NB4 (cell line): ENCODE results near the gene TTLL1.
"Not testable (repeated sequence)": the region's sequence is repeated elsewhere in the genome, so short reads cannot be mapped to it uniquely, and the experiment has no call there.

Source experiments
- DNase-seq: peaks from one replicate; pipeline ENCODE4 v3.0.0; 2010; ENCODE audit warnings: low read depth
- H3K4me3 ChIP-seq: one replicate; pipeline ENCODE4 v1.5.1; 2011; ENCODE audit warnings: mild to moderate bottlenecking, low read depth, low read length, moderate library complexity
- MYC ChIP-seq: IDR thresholded peaks from 2 replicates; pipeline ENCODE4 v1.6.1; 2011; ENCODE audit warnings: low read depth, low read length
- POLR2A ChIP-seq: IDR thresholded peaks from 2 replicates; pipeline ENCODE4 v1.6.1; 2011; ENCODE audit warnings: mild to moderate bottlenecking; ENCODE audit not compliant: insufficient read length; ENCODE audit errors: extremely low read depth
- TF ChIP-seq, protein P1 (sequence below): IDR thresholded peaks from 2 replicates; pipeline ENCODE4 v1.6.1; 2011; ENCODE audit warnings: low read depth, low read length
- TF ChIP-seq, protein P2 (sequence below): IDR thresholded peaks from one replicate; pipeline ENCODE4 v1.5.1; 2012; ENCODE audit warnings: low read depth, low read length

The TTLL1 gene

DNA sequence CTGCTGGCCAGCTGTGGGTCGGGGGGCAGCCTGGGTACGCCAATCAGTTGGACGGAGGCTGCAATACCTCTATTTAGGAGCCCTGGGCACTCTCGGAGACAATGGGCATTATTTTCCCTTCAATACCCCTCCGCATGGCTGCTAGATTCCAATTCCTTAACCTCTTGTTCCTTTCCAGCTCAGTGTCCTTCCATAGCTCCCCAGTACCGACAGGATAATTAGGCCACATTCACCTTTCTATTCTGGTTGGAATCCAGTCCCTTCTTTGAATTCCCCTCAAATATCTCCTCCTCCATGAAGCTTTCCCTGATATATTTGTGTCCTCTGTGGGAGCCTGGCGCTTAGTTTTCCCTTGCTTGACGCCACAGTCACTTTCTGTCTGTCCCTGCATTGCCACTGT, 17.1 kb upstream of the TTLL1 start:
- no peak for TF ChIP-seq POLR2A
- no peak for DNase-seq

DNA sequence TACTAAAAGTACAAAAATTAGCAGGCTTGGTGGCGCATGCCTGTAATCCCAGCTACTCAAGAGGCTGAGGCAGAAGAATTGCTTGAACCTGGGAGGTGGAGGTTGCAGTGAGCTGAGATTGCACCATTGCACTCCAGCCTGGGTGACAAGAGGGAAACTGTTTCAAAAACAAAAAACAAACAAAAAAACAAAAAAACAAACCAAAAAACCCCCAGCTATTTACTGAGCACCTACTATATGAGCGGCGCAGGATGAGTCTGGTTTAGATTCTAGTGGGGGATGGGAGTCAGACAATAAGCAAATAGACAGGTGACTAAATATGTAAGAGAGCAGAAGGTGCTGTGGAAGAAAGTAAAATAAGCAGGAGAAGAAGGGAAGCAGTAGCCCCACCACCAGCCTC, 15.8 kb upstream of the TTLL1 start:
- H3K4me3 ChIP-seq, DNase-seq: not testable (repeated sequence)

More for the DNA sequence above, 17.1 kb upstream of the TTLL1 start:
- no peak overlapping the region for H3K4me3 ChIP-seq

DNA sequence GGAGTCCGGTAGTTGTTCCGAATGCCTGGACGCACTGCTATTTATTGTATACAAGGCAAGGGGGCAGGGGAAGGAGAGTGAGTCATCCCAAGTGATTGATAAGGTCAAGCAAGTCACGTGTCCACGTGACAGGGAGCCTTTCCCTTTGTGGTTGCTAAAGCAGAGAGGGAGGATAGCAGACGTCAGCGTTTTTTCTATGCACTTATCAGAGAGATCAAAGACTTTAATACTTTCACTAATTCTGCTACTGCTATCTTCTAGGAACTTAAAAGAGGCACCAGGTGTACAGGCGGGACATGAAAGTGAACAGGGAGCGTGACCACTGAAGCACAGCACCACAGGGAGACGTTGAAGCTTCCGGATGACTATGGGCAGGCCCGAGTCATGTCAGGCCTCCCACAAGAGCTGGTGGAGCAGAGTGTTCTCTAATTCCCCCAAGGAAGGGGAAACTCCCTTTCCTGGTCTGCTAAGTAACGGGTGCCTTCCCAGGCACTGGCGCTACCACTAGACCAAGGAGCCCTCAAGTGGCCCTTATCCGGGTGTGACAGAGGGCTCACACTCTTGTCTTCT, 14.9 kb upstream of the TTLL1 start:
- peak overlapping the region; percentile 17 for H3K4me3 ChIP-seq
- peak; percentile 84 for DNase-seq
- TF ChIP-seq, protein P1, sequence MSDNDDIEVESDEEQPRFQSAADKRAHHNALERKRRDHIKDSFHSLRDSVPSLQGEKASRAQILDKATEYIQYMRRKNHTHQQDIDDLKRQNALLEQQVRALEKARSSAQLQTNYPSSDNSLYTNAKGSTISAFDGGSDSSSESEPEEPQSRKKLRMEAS, result peak; percentile 69

DNA sequence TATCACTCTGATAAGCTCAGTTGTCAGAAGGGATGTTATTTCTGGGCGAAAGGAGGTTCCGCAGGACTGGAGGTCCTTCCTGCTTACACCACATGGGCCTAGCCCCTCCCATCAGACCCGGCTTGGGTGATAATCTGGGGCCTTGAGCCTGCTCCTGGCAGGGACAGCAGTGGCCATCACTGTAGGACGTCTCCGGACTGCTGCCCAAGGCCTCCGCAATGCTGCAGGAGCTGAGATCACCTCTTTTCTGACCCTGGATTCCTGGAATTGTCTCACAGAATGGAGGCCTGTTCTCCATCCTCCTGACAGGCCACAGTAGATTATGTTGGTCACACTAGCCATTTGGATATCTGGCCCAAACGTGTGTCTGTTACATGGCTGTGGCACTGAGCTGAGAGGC, 12.1 kb upstream of the TTLL1 start:
- no peak for DNase-seq
- TF ChIP-seq, protein P1, result no peak
- TF ChIP-seq MYC (no peak), POLR2A (no peak)
- TF ChIP-seq, protein P2, sequence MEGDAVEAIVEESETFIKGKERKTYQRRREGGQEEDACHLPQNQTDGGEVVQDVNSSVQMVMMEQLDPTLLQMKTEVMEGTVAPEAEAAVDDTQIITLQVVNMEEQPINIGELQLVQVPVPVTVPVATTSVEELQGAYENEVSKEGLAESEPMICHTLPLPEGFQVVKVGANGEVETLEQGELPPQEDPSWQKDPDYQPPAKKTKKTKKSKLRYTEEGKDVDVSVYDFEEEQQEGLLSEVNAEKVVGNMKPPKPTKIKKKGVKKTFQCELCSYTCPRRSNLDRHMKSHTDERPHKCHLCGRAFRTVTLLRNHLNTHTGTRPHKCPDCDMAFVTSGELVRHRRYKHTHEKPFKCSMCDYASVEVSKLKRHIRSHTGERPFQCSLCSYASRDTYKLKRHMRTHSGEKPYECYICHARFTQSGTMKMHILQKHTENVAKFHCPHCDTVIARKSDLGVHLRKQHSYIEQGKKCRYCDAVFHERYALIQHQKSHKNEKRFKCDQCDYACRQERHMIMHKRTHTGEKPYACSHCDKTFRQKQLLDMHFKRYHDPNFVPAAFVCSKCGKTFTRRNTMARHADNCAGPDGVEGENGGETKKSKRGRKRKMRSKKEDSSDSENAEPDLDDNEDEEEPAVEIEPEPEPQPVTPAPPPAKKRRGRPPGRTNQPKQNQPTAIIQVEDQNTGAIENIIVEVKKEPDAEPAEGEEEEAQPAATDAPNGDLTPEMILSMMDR, result no peak
- no peak overlapping the region for H3K4me3 ChIP-seq

DNA sequence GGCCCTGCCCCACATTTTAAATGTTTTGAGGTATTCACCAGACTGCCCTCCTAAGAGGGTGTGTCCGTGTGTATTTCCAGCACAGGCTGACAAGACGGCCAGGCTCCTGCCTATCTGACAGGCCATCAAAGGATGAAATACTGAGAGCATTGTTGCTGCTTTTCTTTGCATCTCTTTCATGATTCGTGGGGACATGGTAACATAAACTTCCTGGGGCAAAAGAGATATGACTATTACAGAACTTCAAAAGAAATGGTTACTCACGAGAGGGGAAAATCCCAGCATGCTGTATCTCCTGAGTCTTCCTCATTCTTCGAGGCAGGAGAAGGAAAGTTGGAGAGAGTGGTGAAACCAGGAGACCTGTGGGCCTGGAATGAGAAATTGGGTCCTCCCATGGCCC, 11.0 kb upstream of the TTLL1 start:
- no peak for DNase-seq
- TF ChIP-seq, protein P1, result no peak
- TF ChIP-seq POLR2A (no peak), MYC (no peak)
- TF ChIP-seq, protein P2, result no peak

DNA sequence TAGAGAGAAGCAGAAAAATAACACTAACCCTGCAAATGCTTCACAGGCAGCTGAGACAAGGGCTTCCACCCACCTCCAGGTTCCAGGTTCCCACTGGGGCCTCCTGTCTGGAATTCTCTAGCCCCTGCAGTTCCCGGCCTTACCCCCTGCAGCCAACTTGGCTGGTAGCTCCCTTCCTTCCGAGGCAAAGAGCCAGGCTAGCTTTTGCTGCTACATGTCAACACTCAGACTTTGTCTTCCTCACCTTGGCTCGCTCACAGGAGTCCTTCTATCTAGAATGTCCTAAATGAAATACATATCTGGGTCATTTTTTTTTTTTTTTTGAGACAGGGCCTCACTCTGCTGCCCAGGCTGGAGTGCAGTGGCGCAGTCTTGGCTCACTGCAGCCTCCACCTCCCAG, 9.9 kb upstream of the TTLL1 start:
- TF ChIP-seq, protein P1, result no peak
- TF ChIP-seq MYC (no peak), POLR2A (no peak)
- TF ChIP-seq, protein P2, result no peak
- no peak for DNase-seq
- H3K4me3 ChIP-seq, result no peak overlapping the region

More for the DNA sequence above, 11.0 kb upstream of the TTLL1 start:
- H3K4me3 ChIP-seq, result no peak overlapping the region

DNA sequence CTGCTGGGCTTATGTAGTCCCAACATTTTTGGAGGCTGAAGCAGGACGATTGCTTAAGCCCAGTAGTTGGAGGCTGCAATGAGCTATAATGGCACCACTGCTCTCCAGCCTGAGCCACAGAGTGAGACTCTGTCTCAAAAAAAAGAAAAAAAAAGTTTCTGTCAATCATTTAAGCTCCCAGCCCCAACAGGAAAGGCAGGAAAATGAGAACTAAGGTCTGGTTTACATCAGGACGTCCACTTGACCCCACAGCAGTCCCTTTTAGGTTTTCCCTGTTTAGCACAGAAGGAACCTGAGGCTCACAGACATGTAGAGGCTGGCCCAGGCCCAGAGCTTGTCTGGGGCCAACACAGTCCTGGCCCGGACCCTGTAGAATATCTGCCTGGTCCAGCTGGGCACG, 9.2 kb upstream of the TTLL1 start:
- DNase-seq, result peak; percentile 12
- H3K4me3 ChIP-seq, result no peak overlapping the region
- TF ChIP-seq, protein P2, result no peak
- TF ChIP-seq MYC, result no peak
- TF ChIP-seq, protein P1, result no peak
- no peak for TF ChIP-seq POLR2A
